Measurements from ENCODE around the gene PARD6G. TPM values are rescaled to one million over a fixed set of nuclear protein-coding genes. Genes with fewer than 3 reads are reported as not detected.

PARD6G gene
- total and polyA plus RNA-seq, 2 of the 8 experiments (the other 6 are each of a cell fraction or from before 2014, with no cell fraction given): 11.3 to 17.9 TPM

- TF ChIP-seq RFX5 (IDR thresholded peaks at IDR 0.05; ENCODE audit: borderline replicate concordance, low read depth, low read length): no peak
- no peak for TF ChIP-seq TEAD4 (IDR thresholded peaks at IDR 0.05; ENCODE audit: low read depth, low read length)
- no peak for TF ChIP-seq CTCF (IDR thresholded peaks at IDR 0.05; ENCODE audit: control extremely low read depth in 1 of 3, insufficient read depth in 1 of 3, low read depth in 1 of 3, low read length in 3 of 3)
- TF ChIP-seq EGR1 (IDR thresholded peaks at IDR 0.05; ENCODE audit: borderline replicate concordance, low read depth, low read length): no peak
- no peak for TF ChIP-seq MAFK (IDR thresholded peaks at IDR 0.05; ENCODE audit: low read depth, low read length)
These were observed 21.6 kb downstream of the PARD6G start (continued) for GRCh38 chr18:80225685-80226084.

Measured in H1 (cell line).